HG03378 (cell line): ENCODE results near the gene TOR1A.
"Not testable (repeated sequence)": the region's sequence is repeated elsewhere in the genome, so short reads cannot be mapped to it uniquely, and the experiment has no call there.

ENCODE experiments used
- ATAC-seq: cut with Tn5 transposase; IDR thresholded peaks from one replicate; pipeline ENCODE4 v1.9.1; 2021; ENCODE audit warnings: mild to moderate bottlenecking, moderate library complexity; ENCODE audit not compliant: unreplicated experiment

TOR1A gene

GRCh38 chr9:129784970-129785369, 39.0 kb downstream of the TOR1A start:
- not testable (repeated sequence) for ATAC-seq

DNA sequence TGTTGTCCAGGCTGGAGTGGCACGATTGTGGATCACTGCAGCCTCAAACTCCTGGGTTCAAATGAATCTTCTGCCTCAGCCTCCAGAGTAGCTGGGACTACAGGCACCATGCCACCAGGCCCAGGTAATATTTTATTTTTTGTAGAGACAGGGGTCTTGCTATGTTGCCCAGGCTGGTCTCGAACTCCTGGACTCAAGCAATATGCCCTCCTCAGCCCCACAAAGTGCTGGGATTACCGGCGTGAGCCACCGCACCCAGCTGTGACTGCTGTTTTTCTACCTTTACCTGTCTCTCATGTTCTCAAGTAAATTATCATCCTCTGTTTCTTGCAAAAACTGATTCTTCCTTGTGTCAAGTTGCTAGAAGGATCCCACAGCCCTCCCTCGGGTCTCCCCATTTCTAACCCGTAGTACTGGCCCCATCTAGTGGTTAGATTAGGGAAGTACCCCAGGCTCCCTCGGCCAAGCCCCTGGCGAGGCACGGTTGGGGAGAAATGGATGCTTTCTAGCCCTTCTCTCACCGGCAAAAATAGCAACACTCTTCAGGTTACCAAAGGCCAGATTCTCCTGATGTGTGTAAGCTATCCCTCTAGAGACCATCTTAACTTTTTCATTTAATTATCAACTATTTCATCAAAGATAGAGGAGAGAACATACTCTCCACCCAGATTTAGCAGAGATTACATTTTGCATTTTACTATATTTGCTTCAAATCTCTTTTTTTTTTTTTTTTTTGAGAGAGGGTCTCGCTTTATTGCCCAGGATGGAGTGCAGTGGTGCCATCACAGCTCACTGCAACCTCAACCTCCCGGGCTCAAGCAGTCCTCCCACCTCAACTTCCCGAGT, 40.2 kb downstream of the TOR1A start:
- ATAC-seq: no peak

- no peak for ATAC-seq
These were observed 42.0 kb downstream of the TOR1A start for GRCh38 chr9:129781981-129782380.

DNA sequence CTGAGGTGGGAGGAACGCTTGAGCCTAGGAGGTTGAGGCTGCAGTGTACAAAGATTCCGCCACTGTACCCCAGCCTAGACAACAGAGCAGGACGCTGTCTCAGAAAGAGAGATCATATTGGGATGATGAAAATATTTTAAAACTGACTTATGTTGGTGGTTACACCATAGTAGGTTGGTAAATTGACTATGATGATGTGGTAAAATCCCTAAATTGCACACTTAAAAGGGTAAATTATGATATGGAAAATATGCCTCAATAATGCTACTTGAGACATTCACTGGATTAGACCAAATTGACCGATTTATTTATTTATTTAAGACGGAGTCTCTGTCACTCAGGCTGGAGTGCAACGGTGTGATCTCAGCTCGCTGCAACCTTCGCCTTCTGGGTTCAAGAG, 42.8 kb downstream of the TOR1A start:
- no peak for ATAC-seq

GRCh38 chr9:129779560-129780190, 44.3 kb downstream of the TOR1A start:
- ATAC-seq: no peak

DNA sequence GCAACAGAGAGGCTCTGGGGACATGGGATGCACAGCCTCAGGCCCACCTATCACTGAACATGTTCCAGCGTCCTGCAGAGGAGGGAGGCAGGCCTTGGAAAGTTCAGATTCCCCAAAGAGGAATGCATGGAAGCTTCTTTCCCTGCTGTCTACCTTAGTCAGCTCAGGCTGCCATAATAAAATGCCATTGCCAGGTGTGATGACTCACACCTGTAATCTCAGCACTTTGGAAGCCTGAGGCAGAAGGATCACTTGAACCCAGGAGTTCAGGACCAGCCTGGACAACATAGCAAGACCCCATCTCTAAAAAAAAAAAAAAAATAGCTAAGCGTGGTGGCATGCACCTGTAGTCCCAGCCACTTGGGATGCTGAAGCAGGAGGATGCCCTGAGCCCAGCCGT, 45.5 kb downstream of the TOR1A start:
- no peak for ATAC-seq

DNA sequence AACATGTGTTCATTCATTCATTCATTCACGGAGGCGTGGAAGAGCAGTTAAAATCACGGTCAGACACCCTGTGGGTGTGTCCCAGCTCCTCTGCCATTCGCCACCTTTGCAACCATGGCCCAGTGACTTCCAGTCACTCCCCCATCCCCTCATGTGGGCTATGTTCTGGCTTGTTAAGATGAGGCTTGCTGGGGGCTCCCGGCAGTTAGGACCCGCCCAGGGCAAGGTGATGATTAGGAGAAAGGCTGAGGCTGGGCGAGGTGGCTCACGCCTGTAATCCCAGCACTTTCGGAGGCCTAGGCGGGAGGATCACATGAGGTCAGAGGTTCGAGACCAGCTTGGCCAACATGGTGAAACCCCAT, 46.2 kb downstream of the TOR1A start:
- ATAC-seq: no peak

GRCh38 chr9:129776938-129777768, 46.8 kb downstream of the TOR1A start:
- no peak for ATAC-seq

- no peak for ATAC-seq
These were observed 47.4 kb downstream of the TOR1A start for GRCh38 chr9:129776566-129776937.

DNA sequence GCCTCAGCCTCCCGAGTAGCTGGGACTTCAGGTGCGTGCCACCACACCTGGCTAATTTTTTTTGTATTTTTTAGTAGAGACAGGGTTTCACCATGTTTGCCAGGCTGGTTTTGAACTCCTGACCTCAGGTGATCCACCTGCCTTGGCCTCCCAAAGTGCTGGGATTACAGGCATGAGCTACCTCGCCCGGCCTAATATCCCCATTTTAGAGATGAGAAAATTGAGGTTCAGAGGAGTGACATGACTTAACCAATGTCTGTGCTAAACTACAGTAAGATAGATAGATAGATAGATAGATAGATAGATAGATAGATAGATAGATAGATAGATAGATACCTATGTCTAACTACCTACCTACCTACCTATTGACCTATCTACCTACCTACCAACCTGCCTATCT, 47.8 kb downstream of the TOR1A start:
- not testable (repeated sequence) for ATAC-seq

DNA sequence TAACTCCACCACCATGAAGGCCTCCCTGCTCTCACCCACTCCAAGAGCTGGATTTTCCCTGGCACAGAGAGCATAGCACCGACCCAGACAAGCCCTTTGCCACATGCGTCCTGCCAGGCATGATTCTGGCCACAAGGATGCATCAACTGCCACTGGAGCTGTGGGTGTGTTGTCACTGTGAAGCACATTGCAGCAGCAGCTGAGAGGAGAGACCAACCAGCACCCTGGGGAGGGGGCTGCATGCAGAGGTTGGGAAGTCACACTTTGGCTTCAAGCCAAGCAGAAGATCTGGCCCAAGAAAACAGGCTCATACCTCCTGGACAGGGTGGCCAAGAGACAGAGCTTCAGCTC, 48.5 kb downstream of the TOR1A start:
- ATAC-seq: no peak

GRCh38 chr9:129774791-129775447, 49.0 kb downstream of the TOR1A start:
- ATAC-seq: no peak

- no peak for ATAC-seq
These were observed 50.5 kb downstream of the TOR1A start for GRCh38 chr9:129773262-129774048.

DNA sequence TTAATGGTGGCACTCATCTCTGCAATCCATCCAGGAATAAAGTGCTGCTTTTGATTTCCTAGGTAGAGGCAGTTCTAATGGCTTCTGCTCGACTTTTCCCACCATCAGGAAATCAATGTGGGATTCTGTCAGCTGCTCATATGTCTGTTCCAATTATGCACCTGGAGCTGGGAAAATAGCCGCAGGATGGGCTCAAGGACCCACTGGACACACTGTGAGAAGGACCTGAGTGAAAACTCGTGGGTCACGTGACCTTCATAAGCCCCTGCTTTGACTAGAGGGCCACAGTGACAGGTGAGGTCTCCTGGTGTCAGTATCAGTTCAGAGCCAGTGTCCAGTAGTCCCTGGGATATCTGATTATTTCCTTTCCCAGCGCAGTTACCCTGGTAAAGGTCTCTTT, 53.2 kb downstream of the TOR1A start:
- no peak for ATAC-seq

DNA sequence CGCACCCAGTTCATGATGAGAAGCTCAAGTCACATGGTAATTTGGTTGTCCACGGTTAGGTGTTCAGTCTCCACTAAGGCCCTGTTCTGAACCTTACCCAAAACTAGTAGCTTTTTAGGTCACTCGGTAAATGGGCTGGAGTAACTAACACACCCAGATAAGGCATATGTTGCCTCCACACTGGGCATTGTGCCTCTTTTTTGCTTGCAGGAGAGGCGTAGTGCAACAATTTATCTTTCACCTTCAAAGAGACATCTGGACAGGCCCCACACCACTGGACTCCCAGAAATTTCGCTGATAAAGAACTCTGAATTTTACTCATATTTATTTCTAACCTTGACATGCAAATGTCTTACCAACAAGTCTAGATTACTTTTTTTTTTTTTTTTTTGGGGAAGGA, 54.3 kb downstream of the TOR1A start:
- no peak for ATAC-seq

- no peak for ATAC-seq
These were observed 55.5 kb downstream of the TOR1A start for GRCh38 chr9:129768486-129768885.

DNA sequence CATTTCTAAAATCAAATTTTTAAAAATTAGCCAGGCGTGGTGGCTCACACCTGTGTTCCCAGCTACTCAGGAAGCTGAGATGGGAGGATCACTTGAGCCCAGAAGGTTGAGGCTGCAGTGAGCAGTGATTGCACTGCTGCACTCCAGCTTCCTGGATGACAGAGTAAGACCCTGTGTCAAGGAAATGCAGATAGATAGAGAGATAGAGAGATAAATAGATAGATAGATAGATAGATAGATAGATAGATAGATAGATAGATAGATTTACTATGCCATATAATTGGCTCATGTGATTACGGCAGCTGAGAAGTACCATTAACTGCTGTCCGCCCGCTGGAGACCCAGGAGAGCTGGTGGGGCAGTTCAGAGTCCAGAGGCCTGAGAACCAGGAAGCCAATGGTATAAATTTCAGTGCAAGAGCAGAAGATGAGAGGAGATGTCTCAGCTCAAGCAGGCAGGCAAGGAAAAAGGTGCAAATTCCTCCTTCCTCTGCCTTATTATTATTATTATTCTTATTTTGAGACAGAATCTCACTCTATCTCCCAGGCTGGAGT, 58.1 kb downstream of the TOR1A start:
- ATAC-seq: no peak

GRCh38 chr9:129762985-129763926, 60.7 kb downstream of the TOR1A start:
- no peak for ATAC-seq
